HL-60 (cell line): Measurements from ENCODE around the gene RAB3IP.

Experiments used
- CTCF ChIP-seq: IDR thresholded peaks from one replicate; pipeline ENCODE4 v1.5.1; 2011; ENCODE audit warnings: low read length, control low read depth, inconsistent platforms; ENCODE audit not compliant: insufficient read depth
- GABPA ChIP-seq: IDR thresholded peaks from 2 replicates; pipeline ENCODE4 v1.6.1; 2012; ENCODE audit warnings: low read depth
- POLR2AphosphoS5 ChIP-seq: IDR thresholded peaks from 2 replicates; pipeline ENCODE4 v1.6.1; 2012; ENCODE audit warnings: low read depth
- REST ChIP-seq: IDR thresholded peaks from 2 replicates; pipeline ENCODE4 v1.6.1; 2012; ENCODE audit warnings: low read depth; ENCODE audit not compliant: insufficient replicate concordance
- SPI1 ChIP-seq: IDR thresholded peaks from 2 replicates; pipeline ENCODE4 v1.6.1; 2012; ENCODE audit warnings: low read depth, mild to moderate bottlenecking, borderline replicate concordance

- no peak for TF ChIP-seq CTCF
- no peak for TF ChIP-seq POLR2AphosphoS5
- TF ChIP-seq REST, result no peak
- no peak for TF ChIP-seq GABPA
- no peak for TF ChIP-seq SPI1
Observed at GRCh38 chr12:69719336-69720316, 19.0 kb upstream of the RAB3IP start.
